IPS DF 4.7 (cell line): ENCODE data around the gene CPLX1.
"Not testable (repeated sequence)": the region's sequence is repeated elsewhere in the genome, so short reads cannot be mapped to it uniquely, and the experiment has no call there.

Experiments used
- DNase-seq: peaks from one replicate; pipeline ENCODE4 v3.0.0-alpha.2; 2013; ENCODE audit warnings: low spot score; ENCODE audit errors: extremely low read depth

CPLX1 gene

DNA sequence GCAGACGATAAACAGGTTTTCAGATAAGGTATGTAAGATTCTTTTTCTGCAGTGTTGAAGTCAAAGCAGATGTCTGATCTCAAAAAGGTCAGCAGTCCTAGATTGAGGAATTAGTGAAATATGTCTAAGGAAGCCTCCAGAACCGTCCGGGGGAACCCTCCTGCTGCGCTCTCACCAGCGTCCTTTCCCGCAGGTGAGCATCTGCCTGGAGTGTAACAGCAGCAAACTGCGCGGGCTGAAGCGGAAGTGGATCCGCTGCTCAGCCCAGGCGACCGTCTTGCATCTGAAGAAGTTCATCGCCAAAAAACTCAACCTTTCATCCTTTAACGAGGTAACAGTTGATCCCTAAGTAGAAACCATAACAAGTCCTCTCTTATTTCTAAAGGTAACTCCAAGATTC lies 64.8 kb downstream of the CPLX1 start:
- DNase-seq = no peak

DNA sequence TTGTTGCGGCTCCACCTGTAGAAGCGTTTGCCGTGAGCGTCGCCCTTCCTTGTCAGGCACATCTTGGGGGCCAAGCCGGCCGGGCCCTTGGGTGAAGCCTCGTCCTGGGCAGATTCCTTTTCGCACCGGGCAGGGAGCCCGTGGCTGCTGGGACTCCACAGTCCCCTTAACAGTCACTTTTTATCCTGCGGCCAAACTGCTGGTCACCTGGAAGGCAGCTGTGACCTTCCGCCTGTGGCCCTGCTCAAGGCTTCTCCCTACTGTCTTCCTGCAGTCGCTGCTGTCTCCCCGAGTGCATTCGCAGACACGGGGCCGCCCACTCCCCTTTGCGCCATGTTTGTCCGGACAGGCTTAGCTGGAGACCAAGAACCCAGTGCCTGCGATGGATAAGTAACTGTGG lies 65.3 kb downstream of the CPLX1 start:
- no peak for DNase-seq

DNA sequence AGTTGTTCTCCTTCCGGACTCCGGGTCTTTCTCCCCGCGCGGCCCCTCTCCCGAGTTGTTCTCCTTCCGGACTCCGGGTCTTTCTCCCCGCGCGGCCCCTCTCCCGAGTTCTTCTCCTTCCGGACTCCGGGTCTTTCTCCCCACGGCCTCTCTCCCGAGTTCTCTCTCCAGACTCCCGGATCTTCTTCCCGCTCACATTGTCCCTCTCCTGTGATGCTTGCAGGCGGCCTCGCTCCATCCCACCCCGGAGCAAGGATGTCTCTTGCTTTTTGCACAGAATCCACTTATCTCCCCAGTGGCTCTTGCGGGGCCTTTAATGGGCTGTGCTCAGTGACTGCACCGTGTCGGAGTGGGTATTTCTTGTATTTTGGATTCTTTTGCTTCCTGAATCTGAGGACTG lies 66.1 kb downstream of the CPLX1 start:
- DNase-seq = not testable (repeated sequence)

DNA sequence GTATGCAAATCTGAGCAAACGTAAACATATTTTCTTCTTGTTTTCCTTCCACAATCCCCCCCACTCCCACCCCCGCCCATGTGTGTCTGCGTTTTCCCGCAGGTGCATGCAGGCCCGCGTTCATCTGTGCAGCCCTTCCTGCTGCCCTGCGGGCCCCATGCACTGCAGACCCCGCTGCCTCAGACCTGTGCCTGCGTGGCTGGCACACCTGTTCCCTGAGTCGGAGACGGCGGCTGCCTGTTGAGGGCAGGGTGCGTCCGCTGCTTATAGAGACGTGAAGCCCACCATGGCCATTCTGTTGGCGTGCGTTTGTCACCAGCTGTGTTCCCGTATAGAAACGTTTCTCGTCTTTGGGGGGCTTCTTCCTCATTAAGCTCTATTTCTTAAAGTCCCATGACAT lies 68.8 kb downstream of the CPLX1 start:
- no peak for DNase-seq

DNA sequence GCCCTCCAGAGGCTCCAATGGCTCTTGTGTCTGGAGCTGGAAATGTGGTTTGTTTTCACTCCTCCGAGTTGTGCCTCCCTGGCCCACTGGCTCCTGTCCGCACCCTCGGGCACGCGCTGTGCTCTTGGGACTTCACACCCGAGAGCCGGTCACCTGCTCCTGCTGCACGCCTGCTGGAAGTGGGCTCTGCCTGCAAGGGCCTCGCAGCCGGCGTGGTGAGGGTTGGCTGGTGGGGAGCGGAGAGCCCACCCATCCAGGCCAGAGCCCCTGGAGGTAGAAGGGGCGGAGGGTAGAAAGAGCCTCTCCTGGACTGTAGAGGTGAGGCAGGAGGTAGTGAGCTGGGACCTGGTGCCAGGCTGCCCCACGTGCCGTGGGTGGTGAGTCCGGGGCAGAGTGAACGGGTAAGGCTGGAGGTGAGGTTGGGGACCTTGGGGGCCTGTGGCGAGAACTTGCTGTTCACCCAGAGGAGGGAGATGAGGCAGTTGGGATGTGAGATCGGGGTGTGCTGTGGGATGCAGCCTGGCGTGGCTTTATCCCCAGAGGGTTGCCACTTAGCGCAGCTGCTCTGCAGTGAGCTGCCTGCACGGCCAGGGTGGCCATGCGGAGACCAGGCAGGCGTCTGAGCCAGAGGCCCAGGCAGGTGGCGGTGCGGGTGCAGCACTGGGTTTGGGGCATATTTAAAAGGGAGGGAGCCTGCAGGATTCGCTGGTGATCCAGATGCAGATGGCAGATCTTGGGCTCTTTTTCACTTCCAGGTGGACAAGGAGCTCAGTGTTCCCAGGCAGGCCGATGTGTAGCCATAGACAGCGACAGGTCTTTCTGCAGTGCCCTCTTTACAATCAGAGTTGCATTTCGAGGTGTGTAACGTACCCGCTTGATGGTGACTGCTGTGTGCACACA lies 71.5 kb downstream of the CPLX1 start:
- DNase-seq = no peak

DNA sequence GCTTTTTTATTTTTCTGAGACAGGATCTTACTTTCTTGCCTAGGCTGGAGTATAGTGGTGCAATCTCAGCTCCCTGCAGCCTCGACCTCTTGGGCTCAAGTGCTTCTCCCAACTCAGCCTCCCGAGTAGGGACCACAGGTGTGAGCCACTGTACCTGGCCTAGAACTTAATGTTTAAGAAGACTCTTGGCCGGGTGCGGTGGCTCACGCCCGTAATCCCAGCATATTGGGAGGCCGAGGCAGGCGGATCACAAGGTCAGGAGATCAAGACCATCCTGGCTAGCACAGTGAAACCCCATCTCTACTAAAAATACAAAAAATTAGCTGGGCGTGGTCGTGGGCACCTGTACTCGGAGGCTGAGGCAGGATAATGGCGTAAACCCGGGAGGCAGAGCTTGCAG lies 72.7 kb downstream of the CPLX1 start:
- not testable (repeated sequence) for DNase-seq

DNA sequence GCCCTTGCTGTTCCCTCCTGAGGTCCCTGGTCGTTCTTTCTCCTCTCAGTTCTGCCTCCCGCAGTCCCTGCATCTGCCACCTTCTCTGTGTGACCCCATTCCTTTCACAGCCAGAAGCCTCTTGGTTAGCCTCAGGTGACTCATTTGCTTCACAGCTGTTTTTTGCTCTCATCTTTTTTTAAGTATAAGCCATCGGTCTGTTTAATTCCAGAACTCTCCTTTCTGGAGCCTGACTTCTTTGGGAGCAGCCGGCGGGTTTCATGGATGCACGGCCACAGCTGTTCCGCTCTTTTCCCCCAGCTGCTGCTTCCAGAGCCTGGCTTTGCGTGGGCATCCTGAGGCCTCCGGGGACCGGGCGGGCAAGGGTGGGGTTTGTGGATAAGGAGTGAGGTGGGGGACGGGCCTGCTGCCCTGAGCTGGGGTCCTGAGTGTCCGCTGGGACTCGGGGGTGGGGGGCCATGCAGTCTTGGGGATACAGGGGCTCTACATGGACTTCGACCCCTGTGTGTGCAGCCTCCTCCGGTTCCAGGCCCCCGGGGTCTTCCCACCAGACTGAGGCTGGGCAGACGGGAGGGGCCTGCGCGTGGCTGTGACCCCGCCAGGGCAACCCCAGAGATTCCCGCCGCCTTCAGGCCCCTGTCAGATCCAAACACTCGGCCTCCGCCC lies 73.6 kb downstream of the CPLX1 start:
- DNase-seq = no peak

DNA sequence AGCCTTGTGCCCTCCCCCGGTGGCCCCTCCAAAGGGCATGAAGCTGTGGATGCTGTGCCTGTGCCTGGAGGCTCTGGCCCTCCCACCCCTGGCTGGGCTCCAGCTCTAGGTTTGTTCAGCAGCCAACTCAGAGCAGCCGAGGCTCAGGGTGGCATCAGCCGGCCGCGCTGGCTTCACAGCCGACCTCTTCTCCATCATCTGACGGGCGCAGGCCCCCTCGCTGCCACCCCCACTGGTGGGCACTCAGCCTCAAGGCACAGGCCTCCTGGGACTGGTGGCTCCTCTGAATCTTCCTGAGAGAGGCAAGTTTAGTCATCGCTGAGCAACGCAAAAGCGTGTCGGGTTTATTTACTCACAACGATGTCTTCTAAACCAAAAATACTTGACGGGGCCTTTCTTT lies 74.3 kb downstream of the CPLX1 start:
- no peak for DNase-seq

DNA sequence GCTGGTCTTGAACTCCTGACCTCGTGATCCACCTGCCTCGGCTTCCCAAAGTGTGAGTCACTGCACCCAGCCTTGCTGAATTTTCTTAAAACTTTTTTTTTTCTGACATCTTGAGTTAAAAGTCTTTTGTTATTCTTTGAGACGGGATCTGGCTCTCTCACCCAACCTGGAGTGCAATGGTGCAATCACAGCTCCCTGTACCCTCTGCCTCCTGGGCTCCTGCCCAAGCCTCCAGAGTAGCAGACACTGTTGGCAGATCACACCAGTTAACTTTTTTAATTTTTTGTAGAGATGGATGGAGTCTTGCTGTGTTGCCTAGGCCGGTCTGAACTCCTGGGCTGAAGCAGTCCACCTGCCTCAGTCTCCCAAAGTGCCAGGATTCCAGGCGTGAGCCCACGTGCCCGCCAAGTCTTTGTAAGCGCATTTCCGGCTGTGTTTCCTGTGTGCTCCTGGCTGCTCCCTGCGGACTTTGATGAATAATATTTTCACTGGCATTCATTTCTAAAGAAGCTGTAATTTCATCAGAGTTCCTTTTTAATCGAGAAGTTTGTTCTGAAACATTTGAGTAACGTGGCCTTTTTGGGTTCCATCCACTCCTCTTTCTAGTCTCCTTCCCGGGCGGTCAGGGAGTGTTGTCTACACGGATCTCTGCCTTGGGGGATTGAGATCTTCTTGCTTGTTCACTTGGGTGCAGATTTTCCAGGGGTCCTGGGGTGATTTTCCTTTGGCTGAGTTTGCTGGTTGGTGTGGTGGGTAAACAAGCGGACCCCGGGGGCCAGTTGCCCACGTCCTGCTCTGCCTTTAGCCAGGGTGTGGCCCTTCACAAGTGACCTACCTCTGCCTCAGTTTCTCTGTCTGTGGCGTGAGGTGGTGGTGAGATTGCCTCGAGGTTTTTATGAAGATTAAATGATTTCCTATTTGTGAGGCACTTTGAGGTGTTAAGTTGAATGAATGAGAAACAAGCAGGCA lies 75.9 kb downstream of the CPLX1 start:
- no peak for DNase-seq

DNA sequence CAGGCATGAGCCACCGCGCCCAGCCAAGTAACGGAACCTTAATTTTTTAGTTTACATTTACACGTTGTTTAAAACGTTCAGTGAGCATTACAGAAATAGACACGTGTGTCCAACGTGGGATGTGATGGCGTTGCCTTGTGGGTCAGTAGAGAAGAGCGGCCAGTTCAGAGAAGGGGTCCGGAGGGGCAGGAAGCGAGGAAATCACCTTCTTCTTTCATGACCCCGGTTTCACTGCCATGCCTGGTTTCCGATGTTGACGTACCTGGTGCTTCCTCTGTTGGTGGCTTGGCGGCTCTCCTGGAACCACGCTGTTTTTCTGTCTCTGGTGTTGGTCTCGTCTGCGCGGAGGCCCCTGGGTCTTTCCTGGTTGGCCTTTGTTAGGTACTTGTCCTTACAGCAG lies 77.5 kb downstream of the CPLX1 start:
- DNase-seq = no peak

DNA sequence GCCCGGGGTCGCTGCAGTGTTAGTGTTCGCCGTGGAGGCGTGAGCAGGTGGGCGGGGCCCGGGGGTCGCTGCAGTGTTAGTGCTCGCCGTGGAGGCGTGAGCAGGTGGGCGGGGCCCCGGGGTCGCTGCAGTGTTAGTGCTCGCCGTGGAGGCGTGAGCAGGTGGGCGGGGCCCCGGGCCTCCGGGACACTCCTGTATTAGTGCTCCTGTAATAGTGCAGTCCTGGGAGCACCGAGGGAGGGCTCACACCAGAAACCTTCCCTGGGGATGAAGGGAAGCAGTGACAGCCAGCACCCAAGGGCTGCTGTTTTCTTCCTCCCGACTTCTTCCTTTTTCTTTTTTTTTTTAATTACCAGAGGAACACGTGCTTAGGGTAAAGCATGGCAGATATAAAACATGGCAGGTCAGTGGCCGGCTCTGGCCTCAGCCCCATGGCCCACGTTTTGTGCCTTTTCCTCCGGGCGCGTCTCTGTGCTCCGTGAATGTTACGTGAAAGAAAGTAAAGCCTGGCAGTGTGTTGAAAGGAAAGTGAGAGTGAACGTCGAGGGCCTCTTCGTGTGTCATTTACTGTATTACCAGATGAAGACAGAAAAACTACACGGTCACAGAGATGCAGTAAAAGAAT lies 78.3 kb downstream of the CPLX1 start:
- no peak for DNase-seq

DNA sequence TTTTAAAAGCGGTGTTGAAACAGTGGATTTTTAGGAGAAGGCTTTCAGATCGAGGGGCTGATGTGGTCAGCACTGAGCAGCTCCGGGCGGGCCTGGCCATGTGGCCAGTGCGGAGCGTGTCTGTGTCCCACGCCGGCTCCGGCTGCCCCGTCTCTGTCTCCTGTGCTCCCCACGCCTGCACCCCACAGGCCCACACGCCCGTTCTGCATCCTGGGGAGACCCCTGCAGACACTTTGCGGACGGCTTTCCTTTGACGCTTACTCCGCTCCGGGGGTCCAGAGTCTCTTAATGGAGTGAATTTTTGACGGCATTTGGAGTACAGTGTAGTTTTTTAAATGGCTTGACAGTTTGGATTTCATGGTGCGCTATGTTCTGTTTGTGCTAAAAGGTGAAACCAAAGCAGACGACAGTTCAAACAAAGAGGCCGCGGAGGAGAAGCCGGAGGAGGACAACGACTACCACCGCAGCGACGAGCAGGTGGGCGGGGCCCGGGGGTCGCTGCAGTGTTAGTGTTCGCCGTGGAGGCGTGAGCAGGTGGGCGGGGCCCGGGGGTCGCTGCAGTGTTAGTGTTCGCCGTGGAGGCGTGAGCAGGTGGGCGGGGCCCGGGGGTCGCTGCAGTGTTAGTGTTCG lies 81.6 kb downstream of the CPLX1 start:
- no peak for DNase-seq

DNA sequence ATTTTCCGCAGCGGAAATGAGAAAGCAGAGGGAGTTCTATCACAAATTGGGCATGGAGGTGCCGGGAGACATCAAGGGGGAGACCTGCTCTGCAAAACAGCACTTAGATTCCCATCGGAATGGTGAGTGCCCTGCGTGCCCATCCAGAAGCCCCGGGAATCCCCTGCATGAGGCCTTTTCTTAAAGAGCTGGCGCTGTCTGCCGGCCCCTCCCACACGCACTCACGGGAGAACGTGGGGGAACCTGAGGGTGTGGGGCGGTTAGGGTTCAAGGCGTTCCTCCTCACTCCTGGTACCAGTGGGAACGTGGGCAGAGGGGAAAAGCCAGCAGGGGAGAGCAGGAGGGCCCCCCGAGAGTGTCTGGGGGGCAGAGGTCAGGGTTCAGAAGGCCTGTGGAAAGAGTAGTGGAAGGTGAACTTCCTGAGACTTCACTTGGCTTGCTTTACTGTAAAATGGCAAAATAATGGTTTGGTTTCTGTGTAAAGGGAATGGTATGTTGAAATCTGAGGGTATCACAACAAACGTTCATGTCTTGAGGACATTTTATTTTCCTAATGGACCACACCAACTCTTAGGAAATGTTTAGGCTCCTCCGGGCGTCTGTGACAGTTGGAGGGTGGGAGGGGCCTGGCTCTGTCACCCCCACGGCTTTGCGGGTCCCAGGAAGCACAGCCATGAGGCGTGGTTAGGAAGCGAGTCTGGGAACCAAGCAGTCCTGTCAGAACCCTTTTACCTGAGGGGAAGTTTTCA lies 82.3 kb downstream of the CPLX1 start:
- no peak for DNase-seq

DNA sequence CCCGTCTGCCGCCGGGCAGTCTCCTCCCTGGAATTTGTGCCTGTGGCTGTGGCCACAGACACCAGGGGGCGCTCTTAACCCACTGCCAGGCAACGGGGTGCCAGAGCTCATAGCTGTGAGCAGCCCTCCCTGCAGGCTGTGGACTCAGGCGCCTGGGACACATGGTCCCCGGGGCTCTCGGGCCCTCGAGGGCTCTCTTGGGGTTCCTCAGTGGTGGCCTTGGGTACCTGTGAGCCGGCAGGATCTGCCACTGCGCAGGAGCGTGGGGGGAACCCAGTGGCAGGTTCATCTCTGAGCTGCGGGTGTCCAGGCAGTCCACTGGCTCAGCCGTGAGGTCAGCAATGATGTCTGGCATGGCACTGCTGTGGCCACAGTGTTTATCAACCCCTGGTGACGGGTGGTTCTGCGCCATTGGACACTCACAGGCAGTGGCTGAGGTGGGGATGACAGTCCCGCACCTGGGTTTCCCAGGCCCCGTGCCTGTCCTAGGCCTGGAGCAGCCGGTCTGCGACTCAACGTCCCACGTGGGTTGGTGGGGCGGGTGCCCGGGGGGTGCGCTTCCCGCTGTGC lies 83.1 kb downstream of the CPLX1 start:
- DNase-seq = no peak

DNA sequence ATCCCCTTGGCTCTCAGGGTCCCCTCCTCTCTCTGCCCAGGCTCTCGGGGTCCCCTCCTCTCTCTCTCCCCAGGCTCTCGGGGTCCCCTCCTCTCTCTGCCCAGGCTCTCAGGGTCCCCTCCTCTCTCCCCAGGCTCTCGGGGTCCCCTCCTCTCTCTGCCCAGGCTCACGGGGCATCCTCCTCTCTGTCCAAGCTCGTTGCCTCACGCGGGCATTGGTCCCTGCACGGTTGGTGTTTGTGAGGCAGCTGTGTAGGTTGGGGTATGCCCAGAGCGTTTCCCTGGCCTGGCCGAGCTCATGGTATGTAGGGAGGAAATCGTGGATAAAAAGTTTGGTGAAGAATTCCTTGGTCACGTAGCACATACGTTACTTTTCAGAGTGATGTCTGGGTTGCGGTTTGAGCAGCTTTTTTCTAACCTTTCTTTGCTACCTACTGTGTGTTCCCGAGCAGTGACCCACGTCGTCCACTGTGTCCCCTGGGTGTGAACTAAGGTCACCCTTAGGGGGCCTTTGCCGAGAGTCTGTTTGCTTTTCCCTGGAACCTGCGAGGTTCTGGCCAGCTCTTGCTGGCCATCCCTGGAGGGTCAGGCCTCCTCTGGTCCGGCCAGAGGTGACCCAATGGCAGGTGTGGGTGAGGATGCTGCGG lies 83.7 kb downstream of the CPLX1 start:
- DNase-seq = no peak

DNA sequence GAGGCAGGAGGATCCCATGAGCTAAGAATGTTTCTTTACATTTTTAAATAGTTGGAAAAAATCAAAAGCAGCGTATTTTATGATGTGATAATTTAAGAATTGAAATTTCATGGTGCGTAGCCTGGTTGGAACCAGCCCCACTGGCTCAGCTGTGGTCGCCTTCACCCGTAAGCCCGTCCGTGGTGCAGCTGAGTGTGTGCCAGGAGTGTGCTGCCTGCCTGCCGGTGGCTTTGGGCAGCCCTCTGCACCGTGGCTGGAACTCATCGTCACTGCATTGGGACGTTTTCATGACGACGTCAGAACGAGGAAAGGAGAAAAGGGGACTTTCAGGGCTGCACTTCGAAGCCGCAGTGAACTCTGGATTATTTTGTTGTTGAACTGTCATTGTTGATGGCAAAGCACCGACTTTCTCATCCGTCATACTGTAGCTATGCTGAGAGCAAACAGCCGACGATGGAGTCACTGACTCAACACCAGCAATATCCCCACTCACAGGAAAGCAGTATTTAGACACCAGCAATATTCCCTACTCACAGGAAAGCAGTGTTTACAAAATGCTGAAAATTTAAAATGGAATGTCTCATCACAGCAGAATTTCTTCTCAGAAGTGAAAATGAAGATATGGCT lies 85.2 kb downstream of the CPLX1 start:
- DNase-seq = no peak

DNA sequence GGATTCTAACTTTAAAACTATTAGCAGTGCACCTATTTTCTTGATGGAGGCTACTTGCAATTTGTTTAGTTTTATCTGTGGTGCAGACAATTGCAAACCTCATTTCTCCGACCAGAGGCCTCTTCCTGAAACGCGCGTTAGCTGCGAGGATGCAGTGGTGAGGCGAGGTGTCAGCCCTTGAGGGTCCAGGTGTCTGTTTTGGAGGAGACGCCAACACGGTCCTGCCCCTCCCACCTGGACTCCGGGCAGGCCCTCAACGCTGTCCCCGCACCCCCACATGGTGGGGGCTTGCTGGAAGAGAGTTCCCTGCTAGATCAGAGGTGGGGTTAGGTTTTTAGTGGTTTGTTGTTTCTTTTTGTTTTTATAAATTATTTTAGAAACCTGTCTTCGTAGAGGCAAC lies 85.9 kb downstream of the CPLX1 start:
- DNase-seq = no peak

DNA sequence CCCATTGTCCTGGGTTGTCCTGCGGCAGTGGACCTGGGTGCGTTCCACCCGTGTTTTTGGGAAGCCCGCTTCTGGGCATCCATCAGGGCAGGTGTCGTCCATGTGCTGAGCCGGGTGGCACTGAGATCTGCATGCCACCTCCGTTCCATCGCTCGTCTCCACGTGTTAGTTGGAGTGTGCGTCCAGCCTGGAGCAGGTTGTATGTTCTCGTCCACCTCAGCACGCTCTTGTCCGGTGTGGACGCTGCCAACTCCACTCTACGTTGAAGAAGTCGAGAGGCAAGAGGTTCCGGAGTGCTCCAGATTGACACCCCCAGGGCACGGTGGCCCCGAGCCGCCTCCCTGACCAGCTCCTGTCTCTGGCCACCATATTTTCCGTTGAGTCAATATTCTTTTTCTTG lies 86.4 kb downstream of the CPLX1 start:
- DNase-seq = no peak

DNA sequence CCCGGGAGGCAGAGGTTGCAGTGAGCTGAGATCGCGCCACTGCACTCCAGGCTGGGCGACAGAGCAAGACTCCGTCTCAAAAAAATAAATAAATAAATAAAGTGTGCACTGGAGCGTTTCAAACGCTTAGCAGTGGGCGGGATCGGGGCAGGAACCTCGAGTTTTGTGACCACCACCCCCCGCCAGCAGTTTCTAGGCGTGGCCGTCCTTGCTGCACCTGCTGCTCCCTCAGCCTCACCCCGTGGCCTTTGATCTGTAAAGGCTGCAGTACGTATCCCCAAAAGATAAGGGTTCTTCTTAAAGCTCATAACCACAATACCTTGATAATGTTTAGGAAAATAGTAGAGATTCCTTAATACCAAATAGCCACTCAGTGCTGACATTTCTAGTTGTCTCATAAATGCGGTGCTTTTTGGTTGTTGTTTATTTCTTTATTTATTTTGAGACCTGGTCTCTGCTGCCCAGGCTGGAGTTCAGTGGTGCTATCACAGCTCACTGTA lies 87.1 kb downstream of the CPLX1 start:
- no peak for DNase-seq
